Activated CD8-positive, alpha-beta memory T cell treated with anti-CD3 and anti-CD28 coated beads, Interleukin-2, amount 10 ng/mL, durations not matched to agents 7 days and 5 days (primary cell): ENCODE data around the gene ADGRB3. TPM values are rescaled to one million over a fixed set of nuclear protein-coding genes. Genes with fewer than 3 reads are reported as not detected.
"Not testable (repeated sequence)": the region's sequence is repeated elsewhere in the genome, so short reads cannot be mapped to it uniquely, and the experiment has no call there.

Source experiments
- ATAC-seq: fragments of 150-1000 bp; cut with Tn5 transposase; one replicate; pipeline ENCODE4 v1.10.0; 2021; ENCODE audit warnings: moderate library complexity
- CTCF ChIA-PET: fragments of 350-600 bp; sonication (Branson Sonifier 250); formaldehyde crosslinking; loops from one replicate; lab custom pipeline; 2021; ENCODE audit warnings: antibody characterized with exemption; lab: Charles Lee
- DNase-seq: peaks from one replicate; pipeline ENCODE4 v3.0.0-alpha.2; 2020
- H3K27ac Mint-ChIP-seq: one replicate; pipeline ENCODE4 v1.8.0; 2021; ENCODE audit warnings: mild to moderate bottlenecking, mixed read lengths
- H3K27me3 Mint-ChIP-seq: one replicate; pipeline ENCODE4 v1.8.0; 2021; ENCODE audit warnings: mixed read lengths
- H3K36me3 Mint-ChIP-seq: one replicate; pipeline ENCODE4 v1.8.0; 2021; ENCODE audit warnings: mild to moderate bottlenecking, mixed read lengths
- H3K4me1 Mint-ChIP-seq: one replicate; pipeline ENCODE4 v1.8.0; 2021; ENCODE audit warnings: mixed read lengths
- H3K4me3 Mint-ChIP-seq: one replicate; pipeline ENCODE4 v1.8.0; 2021; ENCODE audit warnings: mild to moderate bottlenecking, moderate library complexity, mixed read lengths
- H3K9me3 Mint-ChIP-seq: one replicate; pipeline ENCODE4 v1.8.0; 2022; ENCODE audit warnings: low read depth, mixed read lengths
- total RNA-seq, 2 experiments: library from RNA; stranded (reverse); gene quantifications; one replicate each; pipeline ENCODE4 v1.2.3, GENCODE V29; 2021

ADGRB3 gene
- total RNA-seq, 2 experiments from 2014 or later: 0.33 TPM; not detected in 1

- Mint-ChIP-seq H3K36me3 (no peaks in the 10 kb centered on the region), H3K4me3 (no peak overlapping the region), H3K27me3 (no peaks in the 10 kb centered on the region), H3K9me3 (peaks cover 2% of the 10 kb centered on the region), H3K4me1 (peaks cover 4% of the 10 kb centered on the region), H3K27ac (no peak overlapping the region)
- CTCF ChIA-PET: interaction anchor here (1.2 kb wide), 1 partner anchor 8 kb away, joined by 3 read pairs; no protein-coding TSS in a partner anchor
- ATAC-seq (no peak), DNase-seq (no peak)
Observed at GRCh38 chr6:68741501-68742386, 106.7 kb downstream of the ADGRB3 start.

GRCh38 chr6:68743099-68743498 lies 108.0 kb downstream of the ADGRB3 start:
- ATAC-seq: no peak
- DNase-seq: no peak
- Mint-ChIP-seq H3K4me3 (no peak overlapping the region), H3K4me1 (peaks cover 4% of the 10 kb centered on the region), H3K27ac (no peak overlapping the region), H3K36me3 (no peaks in the 10 kb centered on the region), H3K27me3 (no peaks in the 10 kb centered on the region), H3K9me3 (peaks cover 2% of the 10 kb centered on the region)
- CTCF ChIA-PET: no interaction called here

GRCh38 chr6:68744376-68744775 lies 109.3 kb downstream of the ADGRB3 start:
- DNase-seq, H3K9me3 Mint-ChIP-seq, H3K27ac Mint-ChIP-seq, H3K4me3 Mint-ChIP-seq, CTCF ChIA-PET, H3K27me3 Mint-ChIP-seq, ATAC-seq, H3K36me3 Mint-ChIP-seq, H3K4me1 Mint-ChIP-seq: not testable (repeated sequence)

GRCh38 chr6:68746376-68746775 lies 111.3 kb downstream of the ADGRB3 start:
- H3K27me3 Mint-ChIP-seq: no peaks in the 10 kb centered on the region
- DNase-seq (no peak), ATAC-seq (no peak)
- peaks cover 2% of the 10 kb centered on the region for H3K9me3 Mint-ChIP-seq
- no peak overlapping the region for H3K4me3 Mint-ChIP-seq
- CTCF ChIA-PET: no interaction called here
- H3K4me1 Mint-ChIP-seq: no peaks in the 10 kb centered on the region
- no peak overlapping the region for H3K27ac Mint-ChIP-seq
- H3K36me3 Mint-ChIP-seq: no peaks in the 10 kb centered on the region

- Mint-ChIP-seq H3K27ac (no peak overlapping the region), H3K9me3 (peaks cover 2% of the 10 kb centered on the region), H3K27me3 (no peaks in the 10 kb centered on the region), H3K4me1 (no peaks in the 10 kb centered on the region), H3K4me3 (no peak overlapping the region), H3K36me3 (no peaks in the 10 kb centered on the region)
- ATAC-seq: no peak
- no peak for DNase-seq
- CTCF ChIA-PET: no interaction called here
Observed at GRCh38 chr6:68747110-68747790, 112.2 kb downstream of the ADGRB3 start.

GRCh38 chr6:68747832-68748231 lies 112.8 kb downstream of the ADGRB3 start:
- H3K9me3 Mint-ChIP-seq, DNase-seq, H3K27me3 Mint-ChIP-seq, H3K4me1 Mint-ChIP-seq, H3K27ac Mint-ChIP-seq, H3K4me3 Mint-ChIP-seq, ATAC-seq, H3K36me3 Mint-ChIP-seq, CTCF ChIA-PET: not testable (repeated sequence)

- Mint-ChIP-seq H3K27ac (no peak overlapping the region), H3K4me1 (no peaks in the 10 kb centered on the region)
Observed at GRCh38 chr6:68754681-68755213, 119.7 kb downstream of the ADGRB3 start.

GRCh38 chr6:68756454-68757375 lies 121.6 kb downstream of the ADGRB3 start:
- no peaks in the 10 kb centered on the region for H3K4me1 Mint-ChIP-seq
- no peaks in the 10 kb centered on the region for H3K9me3 Mint-ChIP-seq
- no peak overlapping the region for H3K27ac Mint-ChIP-seq
- no peaks in the 10 kb centered on the region for H3K27me3 Mint-ChIP-seq
- ATAC-seq (no peak), DNase-seq (no peak)
- no peaks in the 10 kb centered on the region for H3K36me3 Mint-ChIP-seq
- no peak overlapping the region for H3K4me3 Mint-ChIP-seq
- CTCF ChIA-PET: no interaction called here

More at GRCh38 chr6:68754681-68755213, 119.7 kb downstream of the ADGRB3 start:
- H3K9me3 Mint-ChIP-seq: no peaks in the 10 kb centered on the region
- H3K4me3 Mint-ChIP-seq: no peak overlapping the region
- CTCF ChIA-PET: no interaction called here
- ATAC-seq (no peak), DNase-seq (no peak)
- no peaks in the 10 kb centered on the region for H3K36me3 Mint-ChIP-seq
- H3K27me3 Mint-ChIP-seq: no peaks in the 10 kb centered on the region

GRCh38 chr6:68757821-68758220 lies 122.7 kb downstream of the ADGRB3 start:
- no peaks in the 10 kb centered on the region for H3K9me3 Mint-ChIP-seq

GRCh38 chr6:68758559-68758958 lies 123.5 kb downstream of the ADGRB3 start:
- H3K36me3 Mint-ChIP-seq: no peaks in the 10 kb centered on the region
- ATAC-seq (no peak), DNase-seq (no peak)
- H3K4me3 Mint-ChIP-seq: no peak overlapping the region
- CTCF ChIA-PET: no interaction called here
- H3K4me1 Mint-ChIP-seq: no peaks in the 10 kb centered on the region
- no peaks in the 10 kb centered on the region for H3K27me3 Mint-ChIP-seq
- H3K27ac Mint-ChIP-seq: no peak overlapping the region
- H3K9me3 Mint-ChIP-seq: no peaks in the 10 kb centered on the region

More at GRCh38 chr6:68757821-68758220, 122.7 kb downstream of the ADGRB3 start:
- no peak overlapping the region for H3K27ac Mint-ChIP-seq
- CTCF ChIA-PET: no interaction called here
- ATAC-seq (no peak), DNase-seq (no peak)
- no peaks in the 10 kb centered on the region for H3K36me3 Mint-ChIP-seq
- no peaks in the 10 kb centered on the region for H3K4me1 Mint-ChIP-seq
- H3K27me3 Mint-ChIP-seq: no peaks in the 10 kb centered on the region
- no peak overlapping the region for H3K4me3 Mint-ChIP-seq

GRCh38 chr6:68760485-68760884 lies 125.4 kb downstream of the ADGRB3 start:
- Mint-ChIP-seq H3K4me3 (no peak overlapping the region), H3K4me1 (no peaks in the 10 kb centered on the region), H3K36me3 (no peaks in the 10 kb centered on the region), H3K27ac (no peak overlapping the region), H3K9me3 (no peaks in the 10 kb centered on the region), H3K27me3 (no peaks in the 10 kb centered on the region)
- no peak for DNase-seq
- ATAC-seq: no peak
- CTCF ChIA-PET: no interaction called here

- ATAC-seq: no peak
- CTCF ChIA-PET: no interaction called here
- no peaks in the 10 kb centered on the region for H3K27me3 Mint-ChIP-seq
Observed at GRCh38 chr6:68760941-68761676, 126.0 kb downstream of the ADGRB3 start.

More at GRCh38 chr6:68760941-68761676, 126.0 kb downstream of the ADGRB3 start:
- no peak overlapping the region for H3K27ac Mint-ChIP-seq
- no peaks in the 10 kb centered on the region for H3K36me3 Mint-ChIP-seq
- no peaks in the 10 kb centered on the region for H3K4me1 Mint-ChIP-seq
- DNase-seq: no peak
- no peaks in the 10 kb centered on the region for H3K9me3 Mint-ChIP-seq
- no peak overlapping the region for H3K4me3 Mint-ChIP-seq
